DMS79 treated with DMSO at 0.1 percent for 48 hours (cell line): ENCODE results near the gene IER2.

ENCODE experiments used
- DNase-seq: peaks from one replicate; lab custom pipeline; 2025; lab: John Stamatoyannopoulos, UW

The IER2 gene

GRCh38 chr19:13119627-13120026, 30.6 kb upstream of the IER2 start:
- no peak for DNase-seq

GRCh38 chr19:13120031-13120430, 30.2 kb upstream of the IER2 start:
- no peak for DNase-seq

DNA sequence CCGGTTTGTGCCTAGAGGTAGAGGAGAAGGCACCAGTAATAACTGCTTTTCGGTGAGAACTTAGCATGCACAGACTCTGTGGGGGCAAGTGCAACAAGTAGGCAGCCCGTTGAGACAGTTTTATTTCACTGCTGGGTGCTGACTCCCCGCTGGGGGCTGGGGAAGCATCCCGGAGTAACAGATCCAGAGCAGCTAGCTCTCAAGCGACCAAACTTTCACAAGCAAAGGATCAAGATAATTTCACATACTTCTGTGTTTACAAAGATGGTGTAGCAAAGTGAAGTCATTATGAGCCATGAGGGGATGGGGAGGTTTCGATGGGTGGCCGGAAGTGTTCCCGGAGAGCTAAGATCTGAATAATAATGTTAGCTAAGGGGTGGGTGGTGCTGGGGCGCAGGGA, 29.4 kb upstream of the IER2 start:
- no peak for DNase-seq

GRCh38 chr19:13121551-13122274, 28.5 kb upstream of the IER2 start:
- DNase-seq = no peak

DNA sequence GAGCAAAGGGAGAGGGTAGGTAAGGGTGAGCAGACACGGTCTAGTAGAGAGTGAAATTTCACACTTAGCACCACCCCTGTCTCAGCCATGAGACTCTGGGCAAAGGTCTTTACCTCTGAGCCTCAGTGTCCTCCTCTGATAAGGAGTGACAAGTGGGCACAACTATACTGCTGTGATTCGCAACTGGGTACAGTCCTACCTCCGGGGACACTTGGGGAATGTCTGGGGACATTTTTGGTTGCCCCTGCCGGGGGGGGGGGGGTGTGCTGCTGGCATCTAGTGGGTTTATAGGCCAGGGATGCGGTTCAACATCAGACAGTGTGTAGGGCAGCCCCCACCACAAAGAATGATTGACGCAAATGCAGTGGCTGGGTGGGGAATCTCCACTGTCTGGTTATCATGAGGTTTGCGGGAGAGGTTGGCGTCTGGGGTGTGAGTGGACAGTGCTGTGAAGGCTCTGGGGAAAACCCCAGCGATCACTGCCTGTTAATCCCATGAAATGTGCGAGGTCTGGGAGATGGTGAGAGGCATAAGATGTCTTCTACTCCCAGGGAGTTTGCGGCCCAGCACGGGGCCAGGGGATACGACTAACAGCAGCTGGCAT, 27.8 kb upstream of the IER2 start:
- DNase-seq = no peak

DNA sequence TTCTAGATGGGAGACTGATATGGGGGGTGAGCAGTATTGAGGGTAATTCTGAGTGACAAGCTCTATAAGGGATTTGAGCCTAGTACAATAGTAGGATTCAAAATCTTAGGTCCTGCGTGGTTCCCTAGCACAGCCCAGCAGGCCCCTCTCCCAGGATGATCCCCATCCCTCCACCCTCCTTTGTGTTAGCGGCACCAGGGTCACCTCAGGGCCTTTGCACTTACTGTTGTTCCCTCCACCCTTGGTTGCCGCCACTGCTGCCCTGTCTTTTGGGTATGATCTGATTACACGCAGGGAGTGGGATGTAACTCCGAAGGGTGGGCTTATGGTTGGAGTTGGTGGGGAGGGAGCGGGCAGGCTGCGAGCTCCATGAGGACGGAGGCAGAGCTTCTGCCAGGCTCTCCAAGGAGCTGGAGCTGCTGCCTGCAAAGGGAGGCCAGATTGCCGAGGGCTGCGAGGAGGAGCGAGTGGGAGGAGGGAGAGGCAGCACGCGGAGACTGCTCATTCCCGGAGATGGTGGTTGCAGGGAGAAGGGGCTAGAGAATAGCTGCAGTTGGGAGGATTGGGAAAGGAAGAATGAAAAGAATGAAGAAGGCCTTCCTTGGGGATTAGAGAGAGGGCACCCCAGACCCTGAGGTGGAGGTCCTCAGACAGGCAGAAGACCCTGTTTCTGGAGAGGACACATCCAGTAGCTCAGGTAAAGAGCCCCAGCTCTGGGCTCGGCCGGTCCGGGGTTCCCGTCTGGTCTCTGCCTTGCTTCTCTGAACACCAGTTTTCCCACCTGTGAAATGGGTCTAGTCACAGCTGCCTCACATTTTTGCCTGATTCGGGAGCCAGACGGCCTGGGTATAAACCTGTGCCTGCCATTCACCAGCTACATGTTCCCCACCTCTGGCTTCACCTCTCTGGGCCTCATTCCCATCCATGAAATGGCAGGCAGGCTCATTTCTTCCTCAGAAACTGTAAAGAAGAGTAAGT, 26.9 kb upstream of the IER2 start:
- no peak for DNase-seq

DNA sequence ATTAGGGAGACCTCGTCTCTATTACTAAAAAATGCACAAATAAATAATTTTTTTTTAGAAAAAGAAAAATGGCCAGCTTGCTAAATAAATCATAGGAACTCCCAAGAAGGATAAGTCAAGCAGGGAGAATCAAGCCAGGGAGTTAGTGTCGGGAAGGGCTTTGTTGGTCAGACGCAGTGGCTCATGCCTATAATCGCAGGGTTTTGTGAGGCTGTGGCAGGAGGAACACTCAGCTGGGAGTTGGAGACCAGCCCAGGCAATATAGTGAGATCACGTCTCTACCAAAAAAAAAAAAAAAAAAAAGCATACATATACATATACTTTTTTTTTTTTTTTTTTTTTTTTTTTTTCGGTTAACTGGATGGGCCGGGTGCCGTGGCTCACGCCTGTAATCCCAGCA, 23.2 kb upstream of the IER2 start:
- no peak for DNase-seq

DNA sequence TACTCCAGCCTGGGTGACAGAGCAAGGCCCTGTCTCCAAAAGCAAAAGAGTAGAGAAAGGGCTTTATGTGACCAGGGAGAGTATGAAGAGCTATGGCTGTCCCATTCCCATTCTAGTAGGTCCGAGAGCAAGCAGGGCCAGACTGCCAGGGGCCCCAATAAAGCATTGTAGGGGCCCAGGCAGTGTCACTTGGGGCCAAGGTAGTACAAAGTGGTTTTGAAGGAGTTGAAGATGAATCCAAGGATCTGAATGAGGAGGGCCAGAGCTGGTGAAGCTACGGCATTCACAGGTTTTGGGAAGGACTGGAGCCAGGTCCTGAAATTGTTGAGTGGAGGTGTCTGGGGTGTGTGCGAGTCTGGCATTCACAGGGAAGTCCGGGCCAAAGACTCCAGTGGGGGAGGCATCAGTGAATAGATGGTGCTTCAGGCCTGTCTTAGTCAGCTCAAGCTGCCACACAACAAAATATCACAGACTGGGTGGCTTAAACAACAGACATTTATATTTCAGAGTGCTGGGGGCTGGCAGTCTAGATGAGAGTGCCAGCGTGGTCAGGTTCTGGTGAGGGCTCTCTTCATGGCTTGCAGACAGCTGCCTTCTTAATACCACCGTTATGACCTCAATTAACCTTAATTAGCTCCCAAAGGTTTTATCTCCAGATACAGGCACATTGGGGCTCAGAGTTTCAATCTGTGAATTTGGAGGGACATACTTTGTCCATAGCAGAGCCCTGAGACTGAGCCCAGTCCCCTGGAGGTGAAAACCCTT, 22.2 kb upstream of the IER2 start:
- DNase-seq = no peak

GRCh38 chr19:13128583-13128982, 21.6 kb upstream of the IER2 start:
- no peak for DNase-seq

GRCh38 chr19:13129384-13129783, 20.8 kb upstream of the IER2 start:
- no peak for DNase-seq

DNA sequence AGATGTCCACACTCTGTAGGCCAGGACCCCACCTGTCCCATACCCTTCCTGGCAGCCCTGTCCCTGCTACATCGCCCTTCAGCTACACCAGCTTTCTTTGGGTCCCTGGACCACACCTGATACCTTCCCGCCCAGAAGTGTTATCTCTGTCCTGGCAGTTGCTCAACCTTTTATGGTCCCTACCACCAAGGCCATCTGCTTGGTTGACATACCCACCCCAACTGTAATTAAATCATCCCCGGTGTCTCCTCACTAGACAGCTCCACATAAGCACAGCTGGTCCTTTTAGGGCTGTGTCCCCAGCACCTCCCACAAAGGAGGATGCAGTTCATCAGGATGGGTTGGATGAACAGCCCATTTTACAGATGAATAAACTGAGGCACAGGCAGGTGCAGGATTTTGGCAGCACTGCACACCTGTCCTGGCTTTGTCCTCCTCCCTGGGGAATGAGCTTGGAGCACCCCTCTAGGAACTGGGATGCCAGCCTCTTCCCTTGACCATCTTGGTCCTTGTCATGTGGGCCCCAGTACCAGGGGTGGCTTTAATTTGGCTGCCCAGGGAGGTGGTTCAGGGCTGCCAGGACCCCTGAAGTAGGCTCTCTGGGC, 19.2 kb upstream of the IER2 start:
- no peak for DNase-seq

DNA sequence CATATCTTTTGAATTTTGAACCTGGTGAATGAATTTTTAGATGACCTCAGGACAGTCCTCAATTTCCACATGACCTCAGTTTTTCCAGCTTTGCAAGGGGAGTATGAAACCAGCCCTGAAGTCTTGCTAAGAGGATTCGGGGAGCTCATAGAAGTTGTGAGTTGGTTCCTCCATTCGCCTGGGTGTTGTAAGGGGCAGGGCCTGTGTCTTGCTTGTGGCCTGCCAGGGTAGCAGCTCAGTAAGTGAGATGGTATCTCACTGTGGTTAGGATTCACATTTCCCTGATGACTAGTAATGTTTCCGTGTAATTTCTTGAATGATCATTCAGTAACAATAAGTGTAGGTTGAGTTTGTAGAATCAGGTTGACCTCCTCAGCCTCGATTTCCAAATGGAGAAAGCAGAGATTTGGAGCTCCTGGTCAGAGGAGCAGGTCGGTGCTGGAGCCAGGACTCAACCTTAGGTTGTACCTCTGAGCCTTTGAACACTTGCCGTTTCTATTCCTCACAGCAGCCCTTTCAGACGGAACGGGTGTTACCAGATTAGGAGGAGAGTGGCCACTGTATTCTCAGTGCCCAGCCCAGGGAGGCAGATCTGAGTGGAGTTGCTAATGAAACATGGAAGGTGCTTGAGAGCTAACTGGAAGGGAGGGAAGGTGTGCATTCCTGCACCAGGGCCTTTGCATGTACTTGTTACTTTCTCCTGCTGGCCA, 17.6 kb upstream of the IER2 start:
- DNase-seq = no peak

- no peak for DNase-seq
Observed at GRCh38 chr19:13133241-13133870, 16.9 kb upstream of the IER2 start.

DNA sequence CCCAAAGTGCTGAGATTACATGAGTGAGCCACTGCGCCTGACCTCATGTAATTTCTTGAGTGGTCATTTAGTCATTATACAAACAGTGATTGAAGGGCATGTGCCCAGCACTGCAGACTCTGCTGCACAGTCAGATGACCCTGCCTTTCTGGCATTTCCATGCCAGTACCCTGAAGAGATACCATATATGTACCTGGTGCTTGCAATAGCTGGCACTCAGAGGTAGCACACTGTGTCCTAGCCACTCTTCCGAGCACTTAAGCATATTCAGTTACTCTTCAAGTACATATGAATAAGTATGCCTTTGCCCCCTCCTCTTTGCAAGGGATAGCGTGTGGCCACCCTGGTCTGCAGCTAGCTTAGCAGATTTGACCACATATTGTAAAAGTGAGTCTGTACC, 15.6 kb upstream of the IER2 start:
- no peak for DNase-seq

GRCh38 chr19:13135068-13136062, 14.8 kb upstream of the IER2 start:
- DNase-seq = no peak

GRCh38 chr19:13137290-13137794, 12.9 kb upstream of the IER2 start:
- DNase-seq = no peak

DNA sequence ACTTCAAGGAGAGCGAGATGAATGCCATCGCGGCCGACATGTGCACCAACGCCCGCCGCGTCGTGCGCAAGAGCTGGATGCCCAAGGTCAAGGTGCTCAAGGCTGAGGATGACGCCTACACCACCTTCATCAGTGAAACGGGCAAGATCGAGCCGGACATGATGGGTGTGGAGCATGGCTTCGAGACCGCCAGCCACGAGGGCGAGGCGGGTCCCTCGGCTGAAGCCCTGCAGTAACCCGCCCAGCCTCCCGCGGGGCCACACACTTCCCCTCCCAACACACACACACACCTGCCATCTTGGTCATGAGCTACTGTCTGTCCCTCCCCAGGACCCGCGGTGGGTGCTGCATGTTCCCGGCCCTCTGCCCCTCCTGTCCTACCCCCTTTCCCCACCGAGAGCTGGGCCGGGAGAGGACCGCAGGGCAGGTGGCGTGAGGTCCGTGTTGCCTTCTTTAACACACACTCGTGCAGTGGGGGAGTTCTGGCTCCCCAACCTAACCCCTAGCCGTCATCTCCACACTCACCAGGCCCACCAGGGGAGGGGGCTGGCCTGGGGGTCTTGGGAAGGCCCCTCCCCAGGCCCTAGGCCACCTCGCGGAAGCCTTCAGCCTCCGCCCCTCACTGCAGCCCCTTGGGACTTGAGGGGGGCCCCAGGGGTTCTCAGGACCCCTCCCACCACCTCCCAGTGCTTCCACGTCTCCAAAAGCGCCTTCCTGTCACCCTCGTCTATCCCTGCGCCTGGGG, 11.9 kb upstream of the IER2 start:
- no peak for DNase-seq

- DNase-seq = no peak
Observed at GRCh38 chr19:13138916-13139198, 11.4 kb upstream of the IER2 start.
